ENCODE measurements around the gene FSTL4. TPM values are rescaled to one million over a fixed set of nuclear protein-coding genes. Genes with fewer than 3 reads are reported as not detected.

The FSTL4 gene
- total and polyA plus RNA-seq, 2 experiments from 2014 or later, result 1.4 to 2.8 TPM

DNA sequence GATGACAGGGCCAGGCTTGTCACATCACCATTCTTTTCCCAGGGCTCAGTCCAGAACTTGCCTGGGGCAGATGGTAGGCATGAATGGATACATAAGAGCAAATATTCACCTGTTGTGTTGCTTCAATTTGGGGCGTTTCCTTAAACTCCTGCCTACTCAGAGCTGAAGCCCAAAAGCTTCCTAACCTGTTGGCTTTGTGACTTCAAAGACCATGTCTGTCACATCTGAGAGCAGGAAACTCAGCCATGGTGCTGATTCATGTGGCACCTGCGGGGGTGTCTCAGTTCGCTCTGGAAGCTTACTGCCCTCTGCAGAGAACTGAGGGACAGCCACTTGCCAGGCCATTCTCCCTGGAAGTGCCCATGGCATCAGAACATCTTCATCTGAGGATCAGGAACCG, 313.9 kb downstream of the FSTL4 start:
- H3K4me1 ChIP-seq (ENCODE audit: insufficient read depth), result no peaks in the 10 kb centered on the region
- ATAC-seq, result no peak
- H3K27me3 Mint-ChIP-seq (ENCODE audit: insufficient read depth, low read depth, poor library complexity), result peaks cover 3% of the 10 kb centered on the region

More for the DNA sequence above, 313.9 kb downstream of the FSTL4 start:
- Histone ChIP-seq H2AFZ (no peak overlapping the region), H3K27ac (ENCODE audit: low read depth) (no peak overlapping the region), H3K36me3 (ENCODE audit: insufficient read depth) (no peaks in the 10 kb centered on the region), H3K4me2 (no peak overlapping the region), H3K4me3 (no peak overlapping the region), H3K79me2 (replicated peaks; ENCODE audit: insufficient read depth) (no peaks in the 10 kb centered on the region), H3F3A (replicated peaks; ENCODE audit: low read depth) (no peaks in the 10 kb centered on the region), H3K9me2 (ENCODE audit: insufficient read depth) (peaks cover 13% of the 10 kb centered on the region; the same call in 1 of the 2 replicates), H3K27me3 (ENCODE audit: insufficient read depth) (no peaks in the 10 kb centered on the region), H4K20me1 (replicated peaks; ENCODE audit: insufficient read depth) (no peaks in the 10 kb centered on the region)
- Mint-ChIP-seq H3K4me1 (no peaks in the 10 kb centered on the region), H3K9me3 (no peaks in the 10 kb centered on the region; the same call in 2 of the 3 replicates), H3K36me3 (ENCODE audit: low read depth) (no peaks in the 10 kb centered on the region), H3K4me3 (no peak overlapping the region), H3K27ac (no peak overlapping the region)
- no peak for DNase-seq (ENCODE audit: low spot score)
- TF ChIP-seq JUNB (IDR thresholded peaks at IDR 0.05; ENCODE audit: unreplicated experiment), result no peak
- TF ChIP-seq, protein P1, sequence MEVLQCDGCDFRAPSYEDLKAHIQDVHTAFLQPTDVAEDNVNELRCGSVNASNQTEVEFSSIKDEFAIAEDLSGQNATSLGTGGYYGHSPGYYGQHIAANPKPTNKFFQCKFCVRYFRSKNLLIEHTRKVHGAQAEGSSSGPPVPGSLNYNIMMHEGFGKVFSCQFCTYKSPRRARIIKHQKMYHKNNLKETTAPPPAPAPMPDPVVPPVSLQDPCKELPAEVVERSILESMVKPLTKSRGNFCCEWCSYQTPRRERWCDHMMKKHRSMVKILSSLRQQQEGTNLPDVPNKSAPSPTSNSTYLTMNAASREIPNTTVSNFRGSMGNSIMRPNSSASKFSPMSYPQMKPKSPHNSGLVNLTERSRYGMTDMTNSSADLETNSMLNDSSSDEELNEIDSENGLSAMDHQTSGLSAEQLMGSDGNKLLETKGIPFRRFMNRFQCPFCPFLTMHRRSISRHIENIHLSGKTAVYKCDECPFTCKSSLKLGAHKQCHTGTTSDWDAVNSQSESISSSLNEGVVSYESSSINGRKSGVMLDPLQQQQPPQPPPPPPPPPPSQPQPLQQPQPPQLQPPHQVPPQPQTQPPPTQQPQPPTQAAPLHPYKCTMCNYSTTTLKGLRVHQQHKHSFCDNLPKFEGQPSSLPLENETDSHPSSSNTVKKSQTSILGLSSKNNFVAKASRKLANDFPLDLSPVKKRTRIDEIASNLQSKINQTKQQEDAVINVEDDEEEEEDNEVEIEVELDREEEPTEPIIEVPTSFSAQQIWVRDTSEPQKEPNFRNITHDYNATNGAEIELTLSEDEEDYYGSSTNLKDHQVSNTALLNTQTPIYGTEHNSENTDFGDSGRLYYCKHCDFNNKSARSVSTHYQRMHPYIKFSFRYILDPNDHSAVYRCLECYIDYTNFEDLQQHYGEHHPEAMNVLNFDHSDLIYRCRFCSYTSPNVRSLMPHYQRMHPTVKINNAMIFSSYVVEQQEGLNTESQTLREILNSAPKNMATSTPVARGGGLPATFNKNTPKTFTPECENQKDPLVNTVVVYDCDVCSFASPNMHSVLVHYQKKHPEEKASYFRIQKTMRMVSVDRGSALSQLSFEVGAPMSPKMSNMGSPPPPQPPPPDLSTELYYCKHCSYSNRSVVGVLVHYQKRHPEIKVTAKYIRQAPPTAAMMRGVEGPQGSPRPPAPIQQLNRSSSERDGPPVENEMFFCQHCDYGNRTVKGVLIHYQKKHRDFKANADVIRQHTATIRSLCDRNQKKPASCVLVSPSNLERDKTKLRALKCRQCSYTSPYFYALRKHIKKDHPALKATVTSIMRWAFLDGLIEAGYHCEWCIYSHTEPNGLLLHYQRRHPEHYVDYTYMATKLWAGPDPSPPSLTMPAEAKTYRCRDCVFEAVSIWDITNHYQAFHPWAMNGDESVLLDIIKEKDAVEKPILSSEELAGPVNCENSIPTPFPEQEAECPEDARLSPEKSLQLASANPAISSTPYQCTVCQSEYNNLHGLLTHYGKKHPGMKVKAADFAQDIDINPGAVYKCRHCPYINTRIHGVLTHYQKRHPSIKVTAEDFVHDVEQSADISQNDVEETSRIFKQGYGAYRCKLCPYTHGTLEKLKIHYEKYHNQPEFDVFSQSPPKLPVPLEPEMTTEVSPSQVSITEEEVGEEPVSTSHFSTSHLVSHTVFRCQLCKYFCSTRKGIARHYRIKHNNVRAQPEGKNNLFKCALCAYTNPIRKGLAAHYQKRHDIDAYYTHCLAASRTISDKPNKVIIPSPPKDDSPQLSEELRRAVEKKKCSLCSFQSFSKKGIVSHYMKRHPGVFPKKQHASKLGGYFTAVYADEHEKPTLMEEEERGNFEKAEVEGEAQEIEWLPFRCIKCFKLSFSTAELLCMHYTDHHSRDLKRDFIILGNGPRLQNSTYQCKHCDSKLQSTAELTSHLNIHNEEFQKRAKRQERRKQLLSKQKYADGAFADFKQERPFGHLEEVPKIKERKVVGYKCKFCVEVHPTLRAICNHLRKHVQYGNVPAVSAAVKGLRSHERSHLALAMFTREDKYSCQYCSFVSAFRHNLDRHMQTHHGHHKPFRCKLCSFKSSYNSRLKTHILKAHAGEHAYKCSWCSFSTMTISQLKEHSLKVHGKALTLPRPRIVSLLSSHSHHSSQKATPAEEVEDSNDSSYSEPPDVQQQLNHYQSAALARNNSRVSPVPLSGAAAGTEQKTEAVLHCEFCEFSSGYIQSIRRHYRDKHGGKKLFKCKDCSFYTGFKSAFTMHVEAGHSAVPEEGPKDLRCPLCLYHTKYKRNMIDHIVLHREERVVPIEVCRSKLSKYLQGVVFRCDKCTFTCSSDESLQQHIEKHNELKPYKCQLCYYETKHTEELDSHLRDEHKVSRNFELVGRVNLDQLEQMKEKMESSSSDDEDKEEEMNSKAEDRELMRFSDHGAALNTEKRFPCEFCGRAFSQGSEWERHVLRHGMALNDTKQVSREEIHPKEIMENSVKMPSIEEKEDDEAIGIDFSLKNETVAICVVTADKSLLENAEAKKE (CRISPR knock-in tag; IDR thresholded peaks at IDR 0.05), result no peak
- TF ChIP-seq EZH2phosphoT487 (IDR thresholded peaks at IDR 0.05; ENCODE audit: unreplicated experiment), result no peak
- TF ChIP-seq NANOG (IDR thresholded peaks at IDR 0.05; ENCODE audit: borderline replicate concordance), result no peak
- no peak for TF ChIP-seq EZH2 (IDR thresholded peaks at IDR 0.05; ENCODE audit: low read depth, unreplicated experiment)
- TF ChIP-seq CTCF (conservative IDR thresholded peaks at IDR 0.05; ENCODE audit: low read depth in 2 of 2), result no peak
- no peak for TF ChIP-seq ZNF331 (CRISPR knock-in tag; IDR thresholded peaks at IDR 0.05; ENCODE audit: low read depth)
- TF ChIP-seq ZNF114 (CRISPR knock-in tag; IDR thresholded peaks at IDR 0.05), result no peak
- TF ChIP-seq POLR2AphosphoS5 (IDR thresholded peaks at IDR 0.05; ENCODE audit: low read depth), result no peak
- TF ChIP-seq, protein P2, sequence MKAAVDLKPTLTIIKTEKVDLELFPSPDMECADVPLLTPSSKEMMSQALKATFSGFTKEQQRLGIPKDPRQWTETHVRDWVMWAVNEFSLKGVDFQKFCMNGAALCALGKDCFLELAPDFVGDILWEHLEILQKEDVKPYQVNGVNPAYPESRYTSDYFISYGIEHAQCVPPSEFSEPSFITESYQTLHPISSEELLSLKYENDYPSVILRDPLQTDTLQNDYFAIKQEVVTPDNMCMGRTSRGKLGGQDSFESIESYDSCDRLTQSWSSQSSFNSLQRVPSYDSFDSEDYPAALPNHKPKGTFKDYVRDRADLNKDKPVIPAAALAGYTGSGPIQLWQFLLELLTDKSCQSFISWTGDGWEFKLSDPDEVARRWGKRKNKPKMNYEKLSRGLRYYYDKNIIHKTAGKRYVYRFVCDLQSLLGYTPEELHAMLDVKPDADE (IDR thresholded peaks at IDR 0.05), result no peak
- TF ChIP-seq CREB1 (CRISPR knock-in tag; IDR thresholded peaks at IDR 0.05; ENCODE audit: low read depth), result no peak
- TF ChIP-seq STAT1 (IDR thresholded peaks at IDR 0.05; ENCODE audit: unreplicated experiment), result no peak
- TF ChIP-seq REST (IDR thresholded peaks at IDR 0.05; ENCODE audit: unreplicated experiment), result no peak
